ENCODE data around the gene SLBP.
"Not testable (repeated sequence)": the region's sequence is repeated elsewhere in the genome, so short reads cannot be mapped to it uniquely, and the experiment has no call there.

SLBP gene

DNA sequence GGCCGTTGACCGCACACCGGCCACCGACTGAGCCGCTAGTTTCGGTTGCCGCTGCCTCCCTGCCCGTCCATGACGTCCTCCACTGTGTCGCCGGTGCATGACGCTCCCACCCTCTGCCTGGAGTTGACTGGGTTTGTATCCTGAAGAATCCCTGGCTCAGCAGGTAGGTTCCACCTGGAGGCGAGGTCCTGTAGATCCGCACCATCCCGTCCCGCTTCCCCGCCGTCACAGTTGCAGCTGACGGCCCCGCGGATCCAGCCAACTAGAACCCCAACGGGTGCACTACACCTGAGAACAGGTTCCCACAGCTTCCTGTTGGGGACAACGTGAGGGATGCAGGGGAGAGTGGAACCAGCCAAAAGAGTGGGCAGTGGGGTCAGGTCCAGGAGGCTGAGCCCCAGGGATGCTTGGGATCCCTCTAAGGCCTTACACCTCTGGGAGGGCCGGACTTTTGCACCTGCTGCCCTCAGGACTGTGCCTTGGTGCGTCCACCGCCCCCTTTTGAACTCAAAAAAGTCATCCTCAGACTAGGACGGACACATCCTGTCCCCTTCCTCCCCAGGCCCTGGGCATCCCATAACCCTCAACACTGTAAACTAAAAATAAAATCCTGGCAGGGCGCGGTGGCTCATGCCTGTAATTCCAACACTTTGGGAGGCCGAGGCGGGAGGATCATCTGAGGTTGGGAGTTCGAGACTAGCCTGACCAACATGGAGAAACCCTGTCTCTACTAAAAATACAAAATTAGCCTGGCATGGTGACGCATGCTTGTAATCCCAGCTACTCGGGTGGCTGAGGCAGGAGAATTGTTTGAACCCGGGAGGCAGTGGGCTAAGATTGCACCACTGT lies 1.1 kb upstream of the SLBP start:
- Mint-ChIP-seq H3K4me3 (peak overlapping the region; percentile 99), H3K4me1 (ENCODE audit: low read depth) (peaks cover 48% of the 10 kb centered on the region), H3K27me3 (no peaks in the 10 kb centered on the region), H3K36me3 (peaks cover 11% of the 10 kb centered on the region), H3K9me3 (ENCODE audit: low read depth) (no peaks in the 10 kb centered on the region), H3K27ac (peak overlapping the region; percentile 98)

GRCh38 chr4:1711571-1712215 lies 426 bp downstream of the SLBP start:
- Mint-ChIP-seq H3K4me3 (peak overlapping the region; percentile 99), H3K27me3 (no peaks in the 10 kb centered on the region), H3K27ac (peak overlapping the region; percentile 93), H3K4me1 (ENCODE audit: low read depth) (peaks cover 51% of the 10 kb centered on the region), H3K9me3 (ENCODE audit: low read depth) (no peaks in the 10 kb centered on the region), H3K36me3 (peaks cover 13% of the 10 kb centered on the region)

DNA sequence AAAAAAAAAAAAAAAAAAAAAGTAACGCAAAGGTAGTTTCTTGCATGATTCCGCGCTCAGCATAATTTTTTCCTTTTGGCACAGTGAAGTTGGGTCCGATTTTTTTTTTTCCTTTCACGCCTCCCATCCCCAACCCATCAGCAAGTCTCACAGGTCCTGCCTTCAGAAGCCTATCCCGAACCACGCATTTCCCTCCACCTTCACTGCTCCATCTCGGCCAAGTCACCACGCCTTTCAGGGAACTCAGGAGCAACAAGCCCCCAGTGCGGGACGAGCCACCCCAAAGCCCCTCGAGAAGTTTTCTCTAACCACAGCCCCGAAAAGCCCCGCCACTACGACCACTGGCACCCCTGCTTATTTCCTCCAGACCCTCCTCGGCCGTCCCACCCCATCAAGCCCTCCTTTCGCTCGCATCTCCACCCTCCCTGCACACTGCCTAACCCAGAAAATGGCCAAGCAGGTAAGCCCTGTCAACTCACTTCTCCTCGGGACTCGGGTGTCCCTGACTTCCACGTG lies 1.0 kb downstream of the SLBP start:
- peak overlapping the region; percentile 99 for H3K4me3 Mint-ChIP-seq
- peak overlapping the region; percentile 93 for H3K27ac Mint-ChIP-seq
- H3K36me3 Mint-ChIP-seq = peaks cover 13% of the 10 kb centered on the region
- H3K4me1 Mint-ChIP-seq (ENCODE audit: low read depth) = peaks cover 52% of the 10 kb centered on the region
- H3K27me3 Mint-ChIP-seq = no peaks in the 10 kb centered on the region
- no peaks in the 10 kb centered on the region for H3K9me3 Mint-ChIP-seq (ENCODE audit: low read depth)

GRCh38 chr4:1708581-1708980 lies 3.5 kb downstream of the SLBP start:
- no peaks in the 10 kb centered on the region for H3K27me3 Mint-ChIP-seq
- peak overlapping the region; percentile 60 for H3K4me3 Mint-ChIP-seq
- no peaks in the 10 kb centered on the region for H3K9me3 Mint-ChIP-seq (ENCODE audit: low read depth)
- peaks cover 50% of the 10 kb centered on the region for H3K4me1 Mint-ChIP-seq (ENCODE audit: low read depth)
- H3K36me3 Mint-ChIP-seq = peaks cover 13% of the 10 kb centered on the region
- H3K27ac Mint-ChIP-seq = peak overlapping the region; percentile 0

DNA sequence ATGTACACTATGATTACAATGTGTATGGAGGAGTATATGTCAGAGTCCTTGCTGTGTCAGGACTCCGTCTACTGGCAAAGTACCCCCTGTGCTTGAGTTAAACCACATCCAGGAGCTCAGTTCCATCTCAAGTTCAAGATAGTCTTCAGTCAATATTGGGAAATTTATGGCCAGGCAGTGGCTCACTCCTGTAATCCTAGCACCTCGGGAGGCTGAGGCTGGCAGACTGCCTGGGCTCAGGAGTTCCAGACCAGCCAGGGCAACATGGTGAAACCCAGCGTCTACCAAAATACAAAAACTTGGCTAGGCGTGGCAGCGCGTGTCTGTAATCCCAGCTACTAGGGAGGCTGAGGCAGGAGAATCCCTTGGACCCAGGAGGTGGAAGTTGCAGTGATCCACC lies 5.8 kb downstream of the SLBP start:
- H3K27me3 Mint-ChIP-seq = no peaks in the 10 kb centered on the region
- H3K4me3 Mint-ChIP-seq = no peak overlapping the region
- H3K4me1 Mint-ChIP-seq (ENCODE audit: low read depth) = peaks cover 55% of the 10 kb centered on the region
- H3K36me3 Mint-ChIP-seq = peaks cover 18% of the 10 kb centered on the region
- no peaks in the 10 kb centered on the region for H3K9me3 Mint-ChIP-seq (ENCODE audit: low read depth)
- no peak overlapping the region for H3K27ac Mint-ChIP-seq

DNA sequence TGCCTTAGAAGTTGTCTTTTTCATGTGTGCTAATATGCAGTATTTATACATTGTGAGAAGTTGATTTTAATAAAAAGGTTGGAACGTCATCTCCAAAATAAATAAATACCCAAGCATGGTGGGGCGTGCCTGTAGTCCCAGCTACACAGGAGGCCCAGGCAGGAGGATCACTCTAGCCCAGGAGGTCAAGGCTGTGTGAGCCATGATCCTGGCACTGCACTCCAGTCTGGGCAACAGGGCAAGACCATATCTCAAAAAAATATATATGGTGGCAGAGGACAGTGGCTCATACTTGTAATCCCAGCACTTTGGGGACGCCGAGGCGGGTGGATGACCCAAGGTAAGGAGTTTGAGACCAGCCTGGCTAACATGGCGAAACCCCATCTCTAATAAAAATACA lies 6.4 kb downstream of the SLBP start:
- H3K4me3 Mint-ChIP-seq = no peak overlapping the region
- H3K36me3 Mint-ChIP-seq = peaks cover 14% of the 10 kb centered on the region
- no peaks in the 10 kb centered on the region for H3K9me3 Mint-ChIP-seq (ENCODE audit: low read depth)
- H3K4me1 Mint-ChIP-seq (ENCODE audit: low read depth) = peaks cover 50% of the 10 kb centered on the region
- no peak overlapping the region for H3K27ac Mint-ChIP-seq
- no peaks in the 10 kb centered on the region for H3K27me3 Mint-ChIP-seq

GRCh38 chr4:1703867-1704266 lies 8.3 kb downstream of the SLBP start:
- H3K4me3 Mint-ChIP-seq = no peak overlapping the region
- H3K27me3 Mint-ChIP-seq = no peaks in the 10 kb centered on the region
- H3K36me3 Mint-ChIP-seq = peaks cover 13% of the 10 kb centered on the region
- H3K9me3 Mint-ChIP-seq (ENCODE audit: low read depth) = no peaks in the 10 kb centered on the region
- H3K27ac Mint-ChIP-seq = no peak overlapping the region
- H3K4me1 Mint-ChIP-seq (ENCODE audit: low read depth) = peaks cover 36% of the 10 kb centered on the region

DNA sequence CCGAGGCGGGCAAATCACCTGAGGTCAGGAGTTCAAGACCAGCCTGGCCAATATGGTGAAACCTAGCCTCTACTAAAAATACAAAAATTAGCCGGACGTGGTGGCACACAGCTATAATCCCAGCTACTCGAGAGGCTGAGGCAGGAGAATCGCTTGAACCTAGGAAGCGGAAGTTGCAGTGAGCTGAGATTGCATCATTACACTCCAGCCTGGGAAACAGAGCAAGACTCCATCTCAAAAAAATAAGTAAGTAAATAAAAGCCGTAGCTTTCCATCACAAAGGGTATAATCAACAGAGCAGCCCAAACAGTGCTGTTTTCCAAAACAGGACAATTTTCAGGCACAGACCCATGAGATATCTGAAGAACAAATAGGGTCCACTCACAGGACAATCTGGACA lies 10.4 kb downstream of the SLBP start:
- not testable (repeated sequence) for H3K4me3 Mint-ChIP-seq; H3K9me3 Mint-ChIP-seq (ENCODE audit: low read depth); H3K27ac Mint-ChIP-seq; H3K27me3 Mint-ChIP-seq
- Mint-ChIP-seq H3K36me3 (peaks cover 11% of the 10 kb centered on the region), H3K4me1 (ENCODE audit: low read depth) (peaks cover 25% of the 10 kb centered on the region)

- Mint-ChIP-seq H3K9me3 (ENCODE audit: low read depth) (no peaks in the 10 kb centered on the region), H3K4me3 (no peak overlapping the region), H3K27me3 (no peaks in the 10 kb centered on the region), H3K4me1 (ENCODE audit: low read depth) (peaks cover 4% of the 10 kb centered on the region), H3K36me3 (peaks cover 9% of the 10 kb centered on the region), H3K27ac (no peak overlapping the region)
Measured at GRCh38 chr4:1695913-1696312, 16.2 kb downstream of the SLBP start.

GRCh38 chr4:1693131-1693896 lies 18.8 kb downstream of the SLBP start:
- Mint-ChIP-seq H3K9me3 (ENCODE audit: low read depth) (no peaks in the 10 kb centered on the region), H3K27me3 (no peaks in the 10 kb centered on the region), H3K4me1 (ENCODE audit: low read depth) (peaks cover 4% of the 10 kb centered on the region), H3K4me3 (no peak overlapping the region), H3K36me3 (peaks cover 8% of the 10 kb centered on the region), H3K27ac (peak overlapping the region; percentile 72)

DNA sequence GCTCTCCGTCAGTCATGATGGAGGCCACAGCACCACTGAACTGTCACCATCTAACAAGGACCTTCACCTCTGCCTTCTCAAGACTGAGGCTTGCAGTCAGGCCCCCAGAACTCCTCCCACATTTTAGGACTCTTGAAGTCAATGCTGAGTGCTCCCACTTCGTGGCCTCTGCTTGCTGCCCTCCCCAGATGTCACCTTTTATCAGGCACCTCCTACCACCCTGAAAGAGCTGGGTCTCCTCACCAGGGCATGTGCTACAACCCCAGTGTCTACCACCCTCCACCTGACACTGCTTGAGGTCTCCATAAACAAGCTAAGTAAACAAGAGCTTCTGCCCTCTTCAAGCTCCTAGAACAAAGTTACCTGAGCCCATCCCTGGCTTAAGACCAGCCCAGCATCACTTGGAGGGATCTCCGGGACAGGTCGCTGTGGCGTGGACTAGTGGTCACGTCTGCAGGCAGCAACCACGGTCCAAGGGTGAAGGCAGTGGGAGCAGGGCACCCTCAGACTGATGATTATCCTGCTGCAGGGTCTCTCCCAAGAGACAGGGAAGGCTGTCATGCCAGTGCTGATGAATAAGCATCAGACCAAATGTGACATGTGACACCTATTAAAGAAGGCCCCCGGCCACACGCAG lies 20.3 kb downstream of the SLBP start:
- peaks cover 8% of the 10 kb centered on the region for H3K36me3 Mint-ChIP-seq
- H3K27me3 Mint-ChIP-seq = no peaks in the 10 kb centered on the region
- H3K4me3 Mint-ChIP-seq = no peak overlapping the region
- no peak overlapping the region for H3K27ac Mint-ChIP-seq
- peaks cover 4% of the 10 kb centered on the region for H3K4me1 Mint-ChIP-seq (ENCODE audit: low read depth)
- H3K9me3 Mint-ChIP-seq (ENCODE audit: low read depth) = no peaks in the 10 kb centered on the region

- H3K4me3 Mint-ChIP-seq = no peak overlapping the region
- H3K27me3 Mint-ChIP-seq = no peaks in the 10 kb centered on the region
- no peak overlapping the region for H3K27ac Mint-ChIP-seq
- no peaks in the 10 kb centered on the region for H3K9me3 Mint-ChIP-seq (ENCODE audit: low read depth)
- peaks cover 5% of the 10 kb centered on the region for H3K36me3 Mint-ChIP-seq
- H3K4me1 Mint-ChIP-seq (ENCODE audit: low read depth) = peaks cover 4% of the 10 kb centered on the region
Measured at GRCh38 chr4:1690698-1691097, 21.4 kb downstream of the SLBP start.

GRCh38 chr4:1686440-1687036 lies 25.6 kb downstream of the SLBP start:
- no peak overlapping the region for H3K4me3 Mint-ChIP-seq
- H3K4me1 Mint-ChIP-seq (ENCODE audit: low read depth) = peaks cover 12% of the 10 kb centered on the region
- no peak overlapping the region for H3K27ac Mint-ChIP-seq
- H3K9me3 Mint-ChIP-seq (ENCODE audit: low read depth) = no peaks in the 10 kb centered on the region
- H3K36me3 Mint-ChIP-seq = peaks cover 5% of the 10 kb centered on the region
- H3K27me3 Mint-ChIP-seq = no peaks in the 10 kb centered on the region
